Activated CD8-positive, alpha-beta memory T cell treated with anti-CD3 and anti-CD28 coated beads, Interleukin-2, amount 50 U/mL, for 24 hours (primary cell): Measurements from ENCODE around the gene GSTA1.
A peak's percentile ranks its signal among the peaks of the same experiment; 100 is the strongest.
"Not testable (repeated sequence)": the region's sequence is repeated elsewhere in the genome, so short reads cannot be mapped to it uniquely, and the experiment has no call there.

Experiments used
- DNase-seq: peaks from one replicate; pipeline ENCODE4 v3.0.0-alpha.2; 2020; ENCODE audit errors: extremely low read depth

The GSTA1 gene

GRCh38 chr6:52803668-52804255 lies at the start of gene GSTA1:
Gene GSTA1 (minus strand): TSS chr6:52803816. CDS start chr6:52799267, 4,549 bp downstream.
- DNase-seq, result not testable (repeated sequence)

- DNase-seq, result no peak
These were observed 45.5 kb upstream of the GSTA1 start for GRCh38 chr6:52849137-52849536.

- no peak for DNase-seq
These were observed 42.4 kb upstream of the GSTA1 start for GRCh38 chr6:52846002-52846401.

GRCh38 chr6:52843605-52844004 lies 40.0 kb upstream of the GSTA1 start:
- no peak for DNase-seq

GRCh38 chr6:52840763-52841585 lies 37.4 kb upstream of the GSTA1 start, which contains the start of gene GSTA5:
Gene GSTA5 (minus strand): TSS chr6:52840813.
- no peak for DNase-seq

- DNase-seq, result peak; percentile 6
These were observed 35.8 kb upstream of the GSTA1 start for GRCh38 chr6:52839124-52840055.

- DNase-seq, result no peak
These were observed 30.9 kb upstream of the GSTA1 start for GRCh38 chr6:52834481-52834880.

- not testable (repeated sequence) for DNase-seq
These were observed 27.3 kb upstream of the GSTA1 start for GRCh38 chr6:52830869-52831268.

GRCh38 chr6:52829046-52829817 lies 25.6 kb upstream of the GSTA1 start:
- no peak for DNase-seq

GRCh38 chr6:52828621-52829020 lies 25.0 kb upstream of the GSTA1 start:
- not testable (repeated sequence) for DNase-seq

- not testable (repeated sequence) for DNase-seq
These were observed 23.6 kb upstream of the GSTA1 start for GRCh38 chr6:52827073-52827783.

GRCh38 chr6:52826513-52826912 lies 22.9 kb upstream of the GSTA1 start:
- DNase-seq, result no peak

GRCh38 chr6:52825900-52826459 lies 22.4 kb upstream of the GSTA1 start:
- DNase-seq, result not testable (repeated sequence)

GRCh38 chr6:52825270-52825793 lies 21.7 kb upstream of the GSTA1 start:
- DNase-seq, result not testable (repeated sequence)

GRCh38 chr6:52821842-52822241 lies 18.2 kb upstream of the GSTA1 start:
- no peak for DNase-seq

- DNase-seq, result no peak
These were observed 16.6 kb upstream of the GSTA1 start for GRCh38 chr6:52820198-52820597.

- DNase-seq, result peak; percentile 5
These were observed 11.8 kb upstream of the GSTA1 start for GRCh38 chr6:52815167-52816092.

- DNase-seq, result not testable (repeated sequence)
These were observed 10.9 kb upstream of the GSTA1 start for GRCh38 chr6:52814545-52814944.

GRCh38 chr6:52809777-52810176 lies 6.2 kb upstream of the GSTA1 start:
- DNase-seq, result not testable (repeated sequence)
